MM.1S (cell line): Measurements from ENCODE around the gene MYOZ3.

Experiments used
- DNase-seq: peaks from one replicate; pipeline ENCODE4 v3.0.0-alpha.2; 2015
- H2AFZ ChIP-seq: fragments of 300-600 bp; sonication (generic); 2 replicates; pipeline ENCODE4 v1.6.0; 2016; ENCODE audit warnings: antibody characterized with exemption, low read length
- H3F3A ChIP-seq: fragments of 300-600 bp; sonication (generic); 2 replicates; pipeline ENCODE4 v1.6.1; 2016; ENCODE audit warnings: mild to moderate bottlenecking, antibody characterized with exemption, low read length, moderate library complexity, mixed read lengths; ENCODE audit not compliant: insufficient read depth
- H3K27ac ChIP-seq: fragments of 300-600 bp; sonication (generic); 2 replicates; pipeline ENCODE4 v1.5.1; 2016; ENCODE audit warnings: mild to moderate bottlenecking, low read length
- H3K27me3 ChIP-seq: fragments of 300-600 bp; sonication (generic); replicated peaks from 2 replicates; pipeline ENCODE4 v1.6.0; 2016; ENCODE audit warnings: low read length; ENCODE audit not compliant: insufficient read depth
- H3K36me3 ChIP-seq: fragments of 300-600 bp; sonication (generic); replicated peaks from 2 replicates; pipeline ENCODE4 v1.6.1; 2016; ENCODE audit warnings: mild to moderate bottlenecking, low read length, mixed read lengths; ENCODE audit not compliant: insufficient read depth
- H3K4me1 ChIP-seq: fragments of 300-600 bp; sonication (generic); 2 replicates; pipeline ENCODE4 v1.6.1; 2016; ENCODE audit warnings: low read length, mixed read lengths
- H3K4me2 ChIP-seq: fragments of 300-600 bp; sonication (generic); 2 replicates; pipeline ENCODE4 v1.6.0; 2016; ENCODE audit warnings: low read depth, low read length
- H3K4me3 ChIP-seq: fragments of 300-600 bp; sonication (generic); 2 replicates; pipeline ENCODE4 v1.5.1; 2016; ENCODE audit warnings: low read length, mixed read lengths
- H3K79me2 ChIP-seq: fragments of 300-600 bp; sonication (generic); 2 replicates; pipeline ENCODE4 v1.6.1; 2016; ENCODE audit warnings: mixed run types, low read length, mixed read lengths
- H3K9ac ChIP-seq: fragments of 300-600 bp; sonication (generic); 2 replicates; pipeline ENCODE4 v1.6.1; 2016; ENCODE audit warnings: low read length, mixed read lengths
- H3K9me2 ChIP-seq: fragments of 300-600 bp; sonication (generic); replicated peaks from 2 replicates; pipeline ENCODE4 v1.6.1; 2016; ENCODE audit warnings: mild to moderate bottlenecking, low read length, mixed read lengths; ENCODE audit not compliant: insufficient read depth
- H3K9me3 ChIP-seq: fragments of 300-600 bp; sonication (generic); replicated peaks from 2 replicates; pipeline ENCODE4 v1.6.1; 2016; ENCODE audit warnings: mild to moderate bottlenecking, low read length, mixed read lengths; ENCODE audit not compliant: insufficient read depth
- H4K20me1 ChIP-seq: fragments of 300-600 bp; sonication (generic); 2 replicates; pipeline ENCODE4 v1.6.1; 2016; ENCODE audit warnings: mild to moderate bottlenecking, low read length, moderate library complexity, mixed read lengths; ENCODE audit not compliant: insufficient read depth
- CTCF ChIP-seq: fragments of 300-600 bp; sonication (generic); IDR thresholded peaks from 2 replicates; pipeline ENCODE4 v1.5.1; 2016; ENCODE audit warnings: antibody characterized with exemption, low read length, mixed read lengths
- EZH2 ChIP-seq: fragments of 300-600 bp; sonication (generic); optimal IDR thresholded peaks from 2 replicates; pipeline ENCODE3; 2017; ENCODE audit warnings: low read depth, mild to moderate bottlenecking, antibody characterized with exemption, low read length, mixed read lengths
- EZH2phosphoT487 ChIP-seq: fragments of 300-600 bp; sonication (generic); IDR thresholded peaks from 2 replicates; pipeline ENCODE4 v1.6.1; 2018; ENCODE audit warnings: antibody characterized with exemption, low read length

Gene MYOZ3

DNA sequence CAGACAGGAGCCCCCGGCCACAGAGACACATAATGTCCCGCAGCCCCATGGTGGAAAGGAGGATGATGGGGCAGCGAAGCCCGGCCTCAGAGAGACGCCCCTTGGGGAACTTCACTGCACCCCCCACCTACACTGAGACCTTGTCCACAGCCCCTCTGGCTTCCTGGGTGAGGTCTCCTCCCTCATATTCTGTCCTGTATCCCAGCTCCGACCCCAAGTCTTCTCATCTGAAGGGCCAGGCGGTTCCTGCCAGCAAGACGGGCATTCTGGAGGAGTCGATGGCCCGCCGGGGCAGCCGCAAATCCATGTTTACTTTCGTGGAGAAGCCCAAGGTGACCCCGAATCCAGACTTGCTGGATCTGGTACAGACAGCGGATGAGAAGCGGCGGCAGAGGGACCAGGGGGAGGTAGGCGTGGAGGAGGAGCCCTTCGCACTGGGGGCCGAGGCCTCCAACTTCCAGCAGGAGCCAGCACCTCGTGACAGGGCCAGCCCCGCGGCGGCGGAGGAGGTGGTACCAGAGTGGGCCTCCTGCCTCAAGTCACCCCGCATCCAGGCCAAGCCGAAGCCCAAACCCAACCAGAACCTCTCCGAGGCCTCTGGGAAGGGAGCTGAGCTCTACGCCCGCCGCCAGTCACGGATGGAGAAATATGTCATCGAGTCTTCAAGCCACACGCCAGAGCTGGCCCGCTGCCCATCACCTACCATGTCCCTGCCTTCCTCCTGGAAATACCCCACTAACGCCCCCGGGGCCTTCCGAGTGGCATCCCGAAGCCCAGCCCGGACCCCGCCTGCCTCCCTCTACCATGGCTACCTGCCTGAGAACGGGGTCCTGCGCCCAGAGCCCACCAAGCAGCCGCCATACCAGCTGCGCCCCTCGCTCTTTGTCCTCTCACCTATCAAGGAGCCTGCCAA, 11.7 kb upstream of the MYOZ3 start:
- no peak overlapping the region for H3K27ac ChIP-seq
- no peaks in the 10 kb centered on the region for H3K4me1 ChIP-seq
- no peak overlapping the region for H2AFZ ChIP-seq
- H3K4me2 ChIP-seq, result no peak overlapping the region
- no peak for TF ChIP-seq EZH2phosphoT487
- no peaks in the 10 kb centered on the region for H3K79me2 ChIP-seq
- no peak for DNase-seq
- no peaks in the 10 kb centered on the region for H3K9me3 ChIP-seq
- no peaks in the 10 kb centered on the region for H3F3A ChIP-seq
- H3K4me3 ChIP-seq, result no peak overlapping the region
- H3K36me3 ChIP-seq, result no peaks in the 10 kb centered on the region
- H3K9ac ChIP-seq, result no peak overlapping the region
- peaks cover 13% of the 10 kb centered on the region for H3K27me3 ChIP-seq
- no peaks in the 10 kb centered on the region for H3K9me2 ChIP-seq
- H4K20me1 ChIP-seq, result no peaks in the 10 kb centered on the region

DNA sequence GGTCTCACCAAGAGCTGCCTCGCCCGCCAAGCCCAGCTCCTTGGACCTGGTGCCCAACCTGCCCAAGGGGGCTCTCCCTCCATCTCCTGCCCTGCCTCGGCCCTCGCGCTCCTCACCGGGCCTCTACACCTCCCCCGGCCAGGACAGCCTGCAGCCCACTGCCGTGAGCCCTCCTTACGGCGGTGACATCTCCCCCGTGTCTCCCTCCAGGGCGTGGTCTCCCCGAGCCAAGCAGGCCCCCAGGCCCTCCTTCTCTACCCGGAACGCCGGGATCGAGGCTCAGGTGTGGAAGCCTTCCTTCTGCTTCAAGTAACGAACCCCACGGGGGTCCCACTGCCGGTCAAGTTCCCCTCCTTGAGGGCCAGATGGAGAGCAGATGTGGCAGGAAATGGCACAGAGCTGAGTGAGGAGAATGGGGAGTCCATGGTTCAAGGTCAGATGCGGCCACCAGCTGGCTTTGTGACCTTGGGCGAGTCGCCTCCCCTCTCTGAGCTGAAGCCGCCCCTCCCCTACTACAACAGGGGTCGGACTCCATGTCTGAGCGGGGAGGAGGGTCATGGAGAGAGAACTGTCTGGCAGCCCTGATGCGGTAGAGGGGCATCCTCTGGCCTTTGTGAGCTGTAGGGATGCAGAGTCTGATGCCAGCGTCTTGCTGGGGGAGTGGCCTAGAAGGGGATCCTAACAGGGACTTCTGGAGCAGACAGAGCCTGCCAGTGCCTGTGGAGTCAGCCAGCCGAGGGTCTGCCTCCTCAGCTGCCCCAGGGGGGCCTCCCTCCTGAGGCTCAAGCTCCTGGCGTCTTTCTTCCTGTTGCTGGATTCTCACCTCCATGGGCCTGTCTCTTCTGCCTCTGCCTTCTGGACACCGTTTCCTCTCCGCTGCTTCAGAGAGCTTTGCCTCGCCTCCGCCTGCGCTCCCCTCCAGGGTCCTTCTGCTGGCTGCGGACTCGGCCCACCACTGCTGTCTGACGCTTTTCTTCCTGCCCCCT, 10.7 kb upstream of the MYOZ3 start:
- H3K9me2 ChIP-seq, result no peaks in the 10 kb centered on the region
- no peaks in the 10 kb centered on the region for H3K79me2 ChIP-seq
- no peak overlapping the region for H3K27ac ChIP-seq
- H3K9me3 ChIP-seq, result no peaks in the 10 kb centered on the region
- no peak for TF ChIP-seq CTCF
- TF ChIP-seq EZH2, result no peak
- no peak for TF ChIP-seq EZH2phosphoT487
- H4K20me1 ChIP-seq, result no peaks in the 10 kb centered on the region
- H3K27me3 ChIP-seq, result peaks cover 15% of the 10 kb centered on the region
- no peak overlapping the region for H3K9ac ChIP-seq
- no peaks in the 10 kb centered on the region for H3K4me1 ChIP-seq
- H3K36me3 ChIP-seq, result no peaks in the 10 kb centered on the region
- H3K4me3 ChIP-seq, result no peak overlapping the region
- H3K4me2 ChIP-seq, result no peak overlapping the region
- H2AFZ ChIP-seq, result no peak overlapping the region
- no peaks in the 10 kb centered on the region for H3F3A ChIP-seq
- DNase-seq, result no peak

- H3K79me2 ChIP-seq, result no peaks in the 10 kb centered on the region
- no peak overlapping the region for H3K9ac ChIP-seq
- H3K4me3 ChIP-seq, result no peak overlapping the region
- H4K20me1 ChIP-seq, result no peaks in the 10 kb centered on the region
- no peak overlapping the region for H2AFZ ChIP-seq
- no peaks in the 10 kb centered on the region for H3K36me3 ChIP-seq
- H3K9me2 ChIP-seq, result no peaks in the 10 kb centered on the region
- no peak overlapping the region for H3K27ac ChIP-seq
- H3K4me2 ChIP-seq, result no peak overlapping the region
- no peak for TF ChIP-seq CTCF
- no peak for TF ChIP-seq EZH2
- no peak for TF ChIP-seq EZH2phosphoT487
- no peaks in the 10 kb centered on the region for H3F3A ChIP-seq
- no peak for DNase-seq
- H3K27me3 ChIP-seq, result peaks cover 15% of the 10 kb centered on the region
- no peaks in the 10 kb centered on the region for H3K4me1 ChIP-seq
- no peaks in the 10 kb centered on the region for H3K9me3 ChIP-seq
Observed at GRCh38 chr5:150651382-150651781, 9.7 kb upstream of the MYOZ3 start.
